ENCODE data around the gene ENC1.

DNA sequence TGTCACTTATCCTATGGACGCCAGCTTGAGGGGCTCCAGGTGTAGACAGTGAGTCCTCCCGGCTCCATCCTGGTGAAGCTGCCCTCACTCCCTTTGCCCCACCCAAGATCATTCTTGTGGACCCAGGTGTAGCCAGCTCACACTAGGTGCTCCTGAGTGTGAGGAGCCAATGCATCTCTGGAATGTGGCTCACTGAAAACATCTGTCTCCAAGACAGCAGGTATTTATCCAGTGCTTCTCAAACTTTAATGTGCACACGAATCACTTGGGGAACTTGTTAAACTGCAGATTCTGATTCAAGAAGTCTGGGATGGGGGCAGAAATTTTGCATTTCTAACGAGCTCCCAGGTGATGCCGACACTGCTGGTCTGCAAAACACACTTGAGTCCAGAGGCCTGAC lies 13.5 kb upstream of the ENC1 start:
- TF ChIP-seq, protein P1, sequence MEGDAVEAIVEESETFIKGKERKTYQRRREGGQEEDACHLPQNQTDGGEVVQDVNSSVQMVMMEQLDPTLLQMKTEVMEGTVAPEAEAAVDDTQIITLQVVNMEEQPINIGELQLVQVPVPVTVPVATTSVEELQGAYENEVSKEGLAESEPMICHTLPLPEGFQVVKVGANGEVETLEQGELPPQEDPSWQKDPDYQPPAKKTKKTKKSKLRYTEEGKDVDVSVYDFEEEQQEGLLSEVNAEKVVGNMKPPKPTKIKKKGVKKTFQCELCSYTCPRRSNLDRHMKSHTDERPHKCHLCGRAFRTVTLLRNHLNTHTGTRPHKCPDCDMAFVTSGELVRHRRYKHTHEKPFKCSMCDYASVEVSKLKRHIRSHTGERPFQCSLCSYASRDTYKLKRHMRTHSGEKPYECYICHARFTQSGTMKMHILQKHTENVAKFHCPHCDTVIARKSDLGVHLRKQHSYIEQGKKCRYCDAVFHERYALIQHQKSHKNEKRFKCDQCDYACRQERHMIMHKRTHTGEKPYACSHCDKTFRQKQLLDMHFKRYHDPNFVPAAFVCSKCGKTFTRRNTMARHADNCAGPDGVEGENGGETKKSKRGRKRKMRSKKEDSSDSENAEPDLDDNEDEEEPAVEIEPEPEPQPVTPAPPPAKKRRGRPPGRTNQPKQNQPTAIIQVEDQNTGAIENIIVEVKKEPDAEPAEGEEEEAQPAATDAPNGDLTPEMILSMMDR (IDR thresholded peaks at IDR 0.05; ENCODE audit: insufficient read depth, low read depth, low read length): no peak
- no peak for TF ChIP-seq EZH2 (IDR thresholded peaks at IDR 0.05; ENCODE audit: insufficient read depth, low read length)
